NCI-H82 (cell line): ENCODE measurements around the gene TRIM46.
"Not testable (repeated sequence)": the region's sequence is repeated elsewhere in the genome, so short reads cannot be mapped to it uniquely, and the experiment has no call there.

Experiments used
- DNase-seq: peaks from one replicate; lab custom pipeline; 2025; lab: John Stamatoyannopoulos, UW

The TRIM46 gene

DNA sequence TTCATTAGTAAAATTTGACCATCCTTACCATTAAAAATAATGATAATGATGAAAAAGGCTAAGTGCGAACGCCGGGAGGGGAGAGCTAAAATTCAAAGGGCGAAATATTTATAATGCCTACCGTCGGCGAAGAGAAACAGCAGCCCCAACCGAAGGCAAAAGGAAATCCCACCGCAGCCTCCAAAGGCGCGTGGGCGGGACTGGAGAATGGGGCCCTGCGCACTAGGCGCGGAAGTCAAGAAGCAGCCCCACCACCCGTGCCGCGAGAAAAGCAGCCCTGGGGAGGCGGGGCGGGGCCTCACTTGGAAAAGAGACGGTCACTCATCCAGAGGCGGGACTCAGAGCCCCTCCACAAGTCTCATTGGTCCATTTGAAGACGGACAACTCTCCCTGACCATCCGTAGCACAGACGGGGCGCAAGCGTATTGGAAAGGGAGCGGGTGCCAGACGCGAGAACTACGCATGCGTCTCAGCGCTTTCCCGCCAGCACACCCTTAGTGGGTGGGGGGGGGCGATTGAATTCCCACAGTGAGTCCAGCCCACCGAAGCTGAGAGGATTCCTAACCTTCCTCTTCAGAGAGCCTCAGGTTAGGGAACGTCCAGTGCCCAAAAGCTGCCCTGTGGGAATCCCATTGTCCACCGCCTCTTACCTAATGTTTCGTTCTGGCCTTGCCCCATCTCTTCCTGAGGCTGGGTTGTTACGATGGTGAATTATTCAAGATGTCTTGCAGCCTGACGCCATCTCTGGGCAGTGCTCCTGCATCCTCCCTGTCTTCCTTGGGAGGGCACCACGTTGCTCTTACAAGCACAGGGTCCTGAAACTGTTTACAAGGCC is 53.8 kb downstream of the TRIM46 start:
- peak; percentile 100 for DNase-seq

DNA sequence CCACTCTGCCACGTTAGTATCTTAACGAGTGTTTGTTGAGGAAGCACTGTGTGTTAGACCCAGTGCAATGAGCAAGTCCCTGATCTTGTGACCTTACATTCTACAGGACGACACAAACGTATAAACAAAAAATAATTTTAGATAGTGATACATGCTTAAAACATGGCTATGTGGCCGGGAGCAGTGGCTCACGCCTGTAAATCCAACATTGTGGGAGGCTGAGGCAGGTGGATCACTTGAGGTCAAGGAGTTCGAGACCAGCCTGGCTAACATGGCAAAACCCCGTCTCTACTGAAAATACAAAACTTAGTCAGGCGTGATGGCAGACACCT is 54.4 kb downstream of the TRIM46 start:
- no peak for DNase-seq

DNA sequence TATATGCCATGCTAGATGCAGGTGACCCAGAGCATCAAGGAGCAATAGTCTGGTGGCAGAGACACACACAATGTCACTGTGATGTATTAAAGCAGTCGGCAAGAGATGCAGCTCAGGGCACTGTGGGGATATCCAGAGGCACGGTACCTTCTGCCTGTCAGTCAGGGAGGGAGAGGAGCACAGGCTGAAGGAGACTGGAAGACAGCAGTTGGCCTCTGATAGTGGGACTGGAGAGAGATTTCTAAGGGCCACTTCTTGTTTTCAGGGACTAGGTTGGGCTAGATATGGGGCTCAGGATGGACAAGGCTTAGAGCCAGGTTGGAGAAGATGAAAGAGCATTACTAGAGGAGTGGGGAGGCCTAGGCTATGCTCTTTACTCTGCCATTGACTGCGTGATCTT is 57.7 kb downstream of the TRIM46 start:
- not testable (repeated sequence) for DNase-seq

DNA sequence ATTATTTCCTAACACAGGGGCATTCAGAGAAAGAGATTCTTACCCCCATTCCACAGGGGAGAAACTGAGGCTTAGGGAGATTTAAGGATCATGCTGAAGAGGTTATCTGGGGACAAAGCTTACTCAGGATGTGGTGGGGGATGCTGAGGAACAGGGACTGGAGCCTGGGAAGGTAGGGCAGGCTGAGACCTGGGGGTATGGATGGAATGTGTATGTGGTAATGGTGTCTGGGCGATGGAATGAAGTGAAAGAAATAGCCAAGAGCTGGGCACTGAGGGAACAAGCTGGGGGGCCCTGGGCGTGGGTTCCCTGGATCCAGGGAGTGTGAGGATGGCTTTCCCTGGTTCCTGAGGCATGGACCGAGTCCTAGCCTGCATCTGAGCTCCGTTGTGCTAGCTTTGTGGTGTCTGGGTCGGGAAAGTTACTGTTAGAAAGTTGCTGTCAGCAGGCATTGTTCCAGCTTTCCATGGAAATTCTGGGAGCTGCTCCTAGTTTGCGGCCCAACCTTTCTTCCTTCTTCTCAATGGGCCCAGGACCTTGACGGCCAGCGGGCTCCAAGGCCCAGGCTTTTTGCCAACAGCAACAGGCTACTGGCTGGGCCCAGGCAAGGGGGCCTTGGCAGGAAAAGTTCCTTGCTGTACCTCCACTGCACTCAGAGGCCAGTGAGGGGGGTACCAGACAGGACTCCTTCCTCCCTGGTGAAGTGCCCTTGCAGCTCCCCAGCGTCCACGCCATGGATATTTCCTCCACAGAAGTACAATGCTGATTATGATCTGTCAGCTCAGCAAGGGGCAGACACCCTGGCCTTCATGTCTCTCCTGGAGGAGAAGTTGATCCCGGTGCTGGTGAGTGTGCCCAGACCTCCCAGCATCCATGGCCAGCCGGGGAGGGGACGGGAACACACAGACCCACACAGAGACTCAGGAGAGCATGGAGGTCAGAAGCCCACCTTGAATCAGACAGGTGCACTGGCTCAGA is 58.6 kb downstream of the TRIM46 start:
- not testable (repeated sequence) for DNase-seq

DNA sequence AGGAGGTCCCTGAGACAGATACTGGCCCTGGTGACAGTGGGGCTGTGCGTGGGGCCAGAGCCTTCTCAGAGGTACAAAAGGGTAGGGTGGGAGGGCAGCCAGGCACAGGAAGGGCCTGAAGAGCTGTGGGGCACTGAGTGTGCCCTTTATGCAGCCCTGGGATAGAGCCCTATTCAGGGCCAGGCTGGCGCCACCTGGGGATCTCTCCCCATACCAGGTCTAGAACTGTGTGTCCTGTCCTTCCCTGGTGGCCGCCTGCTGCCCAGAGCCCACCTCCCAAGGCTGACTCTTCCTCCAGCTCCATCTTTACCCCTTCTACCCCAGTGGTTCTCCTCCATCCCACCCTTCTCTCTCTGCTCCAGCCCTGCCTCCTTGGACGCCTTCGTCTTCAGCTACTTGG is 59.9 kb downstream of the TRIM46 start:
- not testable (repeated sequence) for DNase-seq
